Transverse colon (tissue), 3 donors: Measurements from ENCODE around the gene ISX.

ENCODE experiments used
- CTCF ChIP-seq, 5 experiments: fragments of 200-600 bp in 3 of 5; fragments of 450-650 bp in 2 of 5; sonication (generic) in 3 of 5; IDR thresholded peaks; 1 replicate in 2 of 5; 2 replicates in 3 of 5; pipeline ENCODE4 v1.5.1; 2016 to 2017; ENCODE audit warnings: antibody characterized with exemption in 5 of 5, inconsistent platforms in 3 of 5, mild to moderate bottlenecking in 2 of 5, moderate library complexity in 1 of 5
- EP300 ChIP-seq: sonication (generic); formaldehyde crosslinking; IDR thresholded peaks from one replicate; pipeline ENCODE4 v1.6.1; 2017; ENCODE audit warnings: antibody characterized with exemption, low read depth
- POLR2A ChIP-seq: fragments of 450-650 bp; IDR thresholded peaks from one replicate; pipeline ENCODE4 v1.6.1; 2016; ENCODE audit warnings: antibody characterized with exemption, mild to moderate bottlenecking, moderate library complexity

- TF ChIP-seq CTCF (IDR thresholded peaks at IDR 0.05) (no peak), POLR2A (no peak), EP300 (no peak)
Observed at GRCh38 chr22:35116269-35116668, 50.3 kb downstream of the ISX start.
